ENCODE measurements around the gene PRKAR1B. TPM values are rescaled to one million over a fixed set of nuclear protein-coding genes. Genes with fewer than 3 reads are reported as not detected.

The PRKAR1B gene
- total and polyA plus RNA-seq, 7 experiments from 2014 or later, result 16.1 to 51.4 (median 28.7) TPM

DNA sequence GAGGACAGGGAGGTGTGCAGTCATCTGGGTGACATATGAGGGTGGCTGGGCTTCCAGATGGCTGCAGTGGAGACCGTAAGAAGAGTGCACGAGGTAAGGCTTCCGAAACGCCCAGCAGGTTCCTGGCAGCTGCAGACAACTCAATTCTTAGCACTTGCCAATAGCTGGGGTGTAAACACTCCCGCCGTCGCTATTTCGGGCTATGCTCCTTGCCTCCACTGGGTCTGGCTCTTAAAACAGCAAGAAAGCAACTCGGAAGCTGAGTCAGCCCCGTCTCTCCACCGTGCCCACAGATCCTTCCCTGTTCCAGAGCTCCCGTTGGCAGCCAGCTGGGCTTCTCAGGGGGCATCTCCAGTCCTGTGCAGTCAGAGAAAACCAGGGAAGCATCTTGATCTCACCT is 201.3 kb downstream of the PRKAR1B start:
- Mint-ChIP-seq H3K27me3 (peaks cover 5 to 39% (median 9%) of the 10 kb centered on the region in 5 donors), H3K36me3 (no peaks in the 10 kb centered on the region), H3K27ac (no peak overlapping the region), H3K4me1 (peaks cover 0 to 10% (median 0%) of the 10 kb centered on the region in 7 donors), H3K4me3 (no peak overlapping the region), H3K9me3 (no peaks in the 10 kb centered on the region)
- peaks cover 0 to 11% of the 10 kb centered on the region in 2 donors for H3K4me1 ChIP-seq (ENCODE audit: control insufficient read depth in 2 of 2, insufficient read depth in 2 of 2, low read length in 2 of 2)
- ATAC-seq (no peak), DNase-seq (no peak)
- H3K4me3 ChIP-seq (ENCODE audit: low read length), result no peak overlapping the region
- H3K27me3 ChIP-seq (ENCODE audit: control insufficient read depth in 2 of 2, insufficient read depth in 2 of 2, low read length in 2 of 2), result peaks cover 0 to 11% of the 10 kb centered on the region in 2 donors
- H3K9me3 ChIP-seq (ENCODE audit: control insufficient read depth in 2 of 3, low read length in 3 of 3), result no peaks in the 10 kb centered on the region
- H3K36me3 ChIP-seq (ENCODE audit: control insufficient read depth in 2 of 3, insufficient read depth in 3 of 3, low read length in 3 of 3), result no peaks in the 10 kb centered on the region
- ChIA-PET POLR2A (no interaction called here), CTCF (no interaction called here)
- intact Hi-C loops (cut with micrococcal nuclease), result loop anchor here in 1 of 2 donors (10.0 kb wide), 2 partner anchors 161 to 209 kb away; no protein-coding TSS in a partner anchor
- H3K27ac ChIP-seq (ENCODE audit: low read depth, low read length), result no peak overlapping the region

DNA sequence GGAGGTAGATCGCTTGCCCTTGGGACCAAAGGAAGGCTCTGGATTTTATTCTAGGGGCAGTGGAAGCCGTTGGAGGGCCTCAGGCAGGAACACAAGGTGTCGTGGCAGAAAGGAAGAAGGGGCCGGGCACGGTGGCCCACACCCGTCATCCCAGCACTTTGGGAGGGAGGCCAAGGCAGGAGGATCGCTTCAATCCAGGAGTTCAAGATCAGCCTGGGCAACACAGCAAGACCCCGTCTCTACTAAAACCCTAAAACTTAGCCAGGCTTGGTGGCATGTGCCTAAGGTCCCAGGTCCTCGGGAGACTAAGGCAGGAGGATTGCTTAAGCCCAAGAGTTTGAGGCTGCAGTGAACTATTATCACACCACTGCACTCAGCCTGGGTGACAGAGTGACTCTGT is 202.3 kb downstream of the PRKAR1B start:
- Mint-ChIP-seq H3K9me3 (no peaks in the 10 kb centered on the region), H3K4me3 (no peak overlapping the region), H3K36me3 (no peaks in the 10 kb centered on the region), H3K27ac (no peak overlapping the region), H3K4me1 (peaks cover 0 to 10% (median 0%) of the 10 kb centered on the region in 7 donors), H3K27me3 (peaks cover 5 to 39% (median 9%) of the 10 kb centered on the region in 5 donors)
- Histone ChIP-seq H3K4me3 (ENCODE audit: low read length) (no peak overlapping the region), H3K4me1 (ENCODE audit: control insufficient read depth in 2 of 2, insufficient read depth in 2 of 2, low read length in 2 of 2) (peaks cover 0 to 18% of the 10 kb centered on the region in 2 donors), H3K36me3 (ENCODE audit: control insufficient read depth in 2 of 3, insufficient read depth in 3 of 3, low read length in 3 of 3) (no peaks in the 10 kb centered on the region), H3K9me3 (ENCODE audit: control insufficient read depth in 2 of 3, low read length in 3 of 3) (no peaks in the 10 kb centered on the region), H3K27me3 (ENCODE audit: control insufficient read depth in 2 of 2, insufficient read depth in 2 of 2, low read length in 2 of 2) (peaks cover 0 to 11% of the 10 kb centered on the region in 2 donors), H3K27ac (ENCODE audit: low read depth, low read length) (no peak overlapping the region)
- intact Hi-C loops (cut with micrococcal nuclease), result loop anchor here (5.0 to 10.0 kb wide), 4 partner anchors 58 to 713 kb away; no protein-coding TSS in a partner anchor
- DNase-seq (no peak), ATAC-seq (no peak)
- CTCF ChIA-PET, result no interaction called here
- POLR2A ChIA-PET, result no interaction called here

DNA sequence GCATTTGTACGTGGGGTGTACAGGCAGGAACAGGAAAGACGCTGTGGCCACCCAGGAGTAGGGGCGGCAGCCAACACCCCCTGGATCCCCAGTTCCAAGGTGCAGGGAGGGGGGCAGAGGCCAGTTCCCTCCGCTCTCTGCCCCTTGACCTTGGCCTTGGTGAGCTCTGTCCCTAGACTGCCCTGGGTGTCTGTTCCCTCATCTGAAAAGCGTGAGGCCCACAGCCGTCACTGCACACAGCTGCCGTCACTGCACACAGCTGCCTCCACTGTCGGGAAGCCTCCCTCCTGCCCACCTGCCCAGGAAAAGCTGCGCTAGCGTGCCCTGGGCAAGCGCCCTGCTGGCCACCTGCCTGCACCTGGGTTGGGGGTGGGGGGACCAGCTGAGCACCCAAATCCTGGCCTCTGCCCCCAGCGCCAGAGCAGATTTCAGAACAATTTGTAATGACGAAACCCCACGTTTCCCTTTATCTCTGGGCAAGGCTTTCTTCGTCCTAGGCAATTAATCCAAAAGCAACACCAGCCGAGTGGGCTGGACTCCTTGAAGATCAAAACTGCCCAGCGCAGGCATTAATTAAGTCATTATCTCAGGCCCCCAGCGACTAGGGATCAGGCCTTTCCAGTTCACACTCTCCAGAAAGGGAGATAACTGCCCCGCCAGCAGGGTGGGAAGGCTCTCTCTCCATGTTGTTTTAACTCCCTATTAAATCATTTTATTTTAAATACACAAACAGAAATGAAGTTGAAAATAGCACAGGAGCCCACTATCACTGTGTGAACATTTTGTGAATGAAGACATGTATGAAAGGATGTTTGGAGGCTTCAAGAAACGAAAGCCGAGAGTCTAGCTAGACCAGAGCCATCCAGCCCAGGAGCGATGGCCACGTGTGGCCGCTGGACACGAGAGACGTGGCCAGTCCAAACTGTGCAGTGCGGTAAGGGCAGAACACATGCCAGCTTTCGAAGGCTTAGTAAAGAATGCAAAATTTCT is 203.4 kb downstream of the PRKAR1B start:
- intact Hi-C loops (cut with micrococcal nuclease), result loop anchor here (5.0 to 10.0 kb wide), 4 partner anchors 59 to 714 kb away; no protein-coding TSS in a partner anchor
- no peak for DNase-seq
- POLR2A ChIA-PET, result no interaction called here
- Histone ChIP-seq H3K27me3 (ENCODE audit: control insufficient read depth in 2 of 2, insufficient read depth in 2 of 2, low read length in 2 of 2) (peaks cover 0 to 11% of the 10 kb centered on the region in 2 donors), H3K4me3 (ENCODE audit: low read length) (no peak overlapping the region), H3K36me3 (ENCODE audit: control insufficient read depth in 2 of 3, insufficient read depth in 3 of 3, low read length in 3 of 3) (no peaks in the 10 kb centered on the region), H3K27ac (ENCODE audit: low read depth, low read length) (no peak overlapping the region), H3K4me1 (ENCODE audit: control insufficient read depth in 2 of 2, insufficient read depth in 2 of 2, low read length in 2 of 2) (peaks cover 0 to 20% of the 10 kb centered on the region in 2 donors), H3K9me3 (ENCODE audit: control insufficient read depth in 2 of 3, low read length in 3 of 3) (no peaks in the 10 kb centered on the region)
- H3K4me1 Mint-ChIP-seq, result peaks cover 0 to 11% (median 2%) of the 10 kb centered on the region in 7 donors
- no peaks in the 10 kb centered on the region for H3K36me3 Mint-ChIP-seq
- no peaks in the 10 kb centered on the region for H3K9me3 Mint-ChIP-seq
- CTCF ChIA-PET, result no interaction called here
- peak overlapping the region in 7 of 10 donors; percentile 9 to 74 (median 34) for H3K4me3 Mint-ChIP-seq
- H3K27me3 Mint-ChIP-seq, result peaks cover 5 to 39% (median 11%) of the 10 kb centered on the region in 5 donors
- peak overlapping the region in 1 of 9 donors; percentile 41 for H3K27ac Mint-ChIP-seq
- ATAC-seq, result no peak

DNA sequence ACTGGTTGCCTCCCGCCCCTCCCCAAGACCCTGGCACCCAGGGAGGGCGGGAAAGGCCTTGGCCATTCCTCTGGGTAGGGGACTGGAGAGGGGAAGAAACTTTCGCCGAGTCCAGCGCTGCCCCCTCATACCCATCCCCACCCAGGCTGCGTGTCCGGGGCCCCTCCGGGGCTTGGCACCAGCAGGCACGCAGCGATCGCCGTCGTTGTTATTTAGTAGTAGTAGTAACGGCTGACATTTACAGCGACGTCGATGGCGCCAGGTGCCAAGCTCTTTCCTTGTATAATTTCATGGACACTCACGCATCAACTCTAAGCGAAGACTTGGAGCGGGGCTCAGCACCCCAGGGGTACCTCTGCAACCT is 204.1 kb downstream of the PRKAR1B start:
- ChIA-PET CTCF (no interaction called here), POLR2A (no interaction called here)
- Histone ChIP-seq H3K9me3 (ENCODE audit: control insufficient read depth in 2 of 3, low read length in 3 of 3) (no peaks in the 10 kb centered on the region), H3K27ac (ENCODE audit: low read depth, low read length) (no peak overlapping the region), H3K4me3 (ENCODE audit: low read length) (no peak overlapping the region), H3K4me1 (ENCODE audit: control insufficient read depth in 2 of 2, insufficient read depth in 2 of 2, low read length in 2 of 2) (peaks cover 0 to 26% of the 10 kb centered on the region in 2 donors), H3K27me3 (ENCODE audit: control insufficient read depth in 2 of 2, insufficient read depth in 2 of 2, low read length in 2 of 2) (peaks cover 0 to 13% of the 10 kb centered on the region in 2 donors), H3K36me3 (ENCODE audit: control insufficient read depth in 2 of 3, insufficient read depth in 3 of 3, low read length in 3 of 3) (no peaks in the 10 kb centered on the region)
- H3K9me3 Mint-ChIP-seq, result no peaks in the 10 kb centered on the region
- peaks cover 7 to 43% (median 15%) of the 10 kb centered on the region in 5 donors for H3K27me3 Mint-ChIP-seq
- no peak overlapping the region for H3K27ac Mint-ChIP-seq
- peaks cover 0 to 14% (median 6%) of the 10 kb centered on the region in 7 donors for H3K4me1 Mint-ChIP-seq
- H3K36me3 Mint-ChIP-seq, result no peaks in the 10 kb centered on the region
- no peak for ATAC-seq
- intact Hi-C loops (cut with micrococcal nuclease), result loop anchor here (5.0 to 10.0 kb wide), 4 partner anchors 59 to 714 kb away; no protein-coding TSS in a partner anchor
- no peak for DNase-seq
- peak overlapping the region in 7 of 10 donors; percentile 9 to 74 (median 34) for H3K4me3 Mint-ChIP-seq

DNA sequence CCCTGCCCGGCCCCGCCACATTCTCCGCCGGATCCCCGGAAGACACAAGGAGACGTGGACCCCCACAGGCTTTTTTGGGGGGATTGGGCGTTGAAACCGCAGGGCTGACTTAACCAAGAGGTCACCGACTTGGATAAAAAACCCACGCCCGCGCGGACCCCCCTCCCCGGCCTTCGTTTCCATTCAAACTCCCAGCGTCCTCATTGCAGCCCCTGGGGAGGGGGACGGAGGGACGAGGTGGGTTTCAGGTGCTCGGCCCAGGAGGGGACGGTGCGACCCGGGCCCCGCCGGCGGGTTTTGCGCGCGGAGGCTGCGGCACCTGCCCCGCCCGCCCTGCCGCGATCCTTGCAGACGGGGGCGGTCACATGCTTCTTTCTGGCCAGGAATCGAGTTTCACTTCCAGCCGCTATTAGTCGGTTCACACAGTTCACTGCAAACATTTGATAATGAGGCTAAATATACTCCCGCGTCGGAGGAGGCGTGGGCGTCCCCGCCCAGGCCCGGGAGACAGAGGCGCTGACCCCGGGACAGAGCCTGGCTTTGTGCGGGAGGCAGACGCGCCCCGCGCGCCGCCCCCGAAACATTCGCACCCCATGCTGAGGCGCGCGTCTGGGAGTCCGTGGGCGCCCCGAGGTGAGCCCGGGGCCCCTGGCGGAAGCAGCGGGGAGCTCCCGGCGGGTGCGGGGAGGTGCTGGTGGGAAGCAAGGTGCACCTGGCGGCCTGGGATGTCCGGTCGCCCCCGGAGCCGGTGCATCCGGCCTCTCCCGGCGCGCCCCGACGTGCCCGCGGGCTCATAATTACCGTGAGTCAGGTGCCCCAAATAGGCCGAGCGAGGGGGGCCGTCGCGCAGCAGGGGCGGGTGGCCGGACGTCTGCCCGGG is 204.8 kb downstream of the PRKAR1B start:
- peak overlapping the region; percentile 50 for H3K4me3 ChIP-seq (ENCODE audit: low read length)
- no peak overlapping the region for H3K27ac Mint-ChIP-seq
- intact Hi-C loops (cut with micrococcal nuclease), result loop anchor here (5.0 to 10.0 kb wide), 4 partner anchors 60 to 715 kb away; no protein-coding TSS in a partner anchor
- H3K4me1 Mint-ChIP-seq, result peaks cover 0 to 17% (median 11%) of the 10 kb centered on the region in 7 donors
- ChIA-PET CTCF (no interaction called here), POLR2A (no interaction called here)
- H3K9me3 ChIP-seq (ENCODE audit: control insufficient read depth in 2 of 3, low read length in 3 of 3), result no peaks in the 10 kb centered on the region
- peaks cover 0 to 16% of the 10 kb centered on the region in 2 donors for H3K27me3 ChIP-seq (ENCODE audit: control insufficient read depth in 2 of 2, insufficient read depth in 2 of 2, low read length in 2 of 2)
- H3K4me3 Mint-ChIP-seq, result peak overlapping the region; percentile 50 to 78 (median 62)
- no peaks in the 10 kb centered on the region for H3K36me3 ChIP-seq (ENCODE audit: control insufficient read depth in 2 of 3, insufficient read depth in 3 of 3, low read length in 3 of 3)
- H3K27ac ChIP-seq (ENCODE audit: low read depth, low read length), result no peak overlapping the region
- peaks cover 10 to 47% (median 19%) of the 10 kb centered on the region in 5 donors for H3K27me3 Mint-ChIP-seq
- H3K9me3 Mint-ChIP-seq, result no peaks in the 10 kb centered on the region
- DNase-seq, result peak in 4 of 9 donors; percentile 26 to 51 (median 40)
- H3K4me1 ChIP-seq (ENCODE audit: control insufficient read depth in 2 of 2, insufficient read depth in 2 of 2, low read length in 2 of 2), result peaks cover 0 to 30% of the 10 kb centered on the region in 2 donors
- peak; percentile 47 for ATAC-seq
- H3K36me3 Mint-ChIP-seq, result no peaks in the 10 kb centered on the region

Measured in naive thymus-derived CD4-positive, alpha-beta T cell (primary cell).